KOPT-K1 (cell line): Measurements from ENCODE around the gene OPRM1.
A peak's percentile ranks its signal among the peaks of the same experiment; 100 is the strongest.

ENCODE experiments used
- H3K27ac ChIP-seq: fragments of 200-600 bp; sonication (generic); 2 replicates; pipeline ENCODE4 v1.5.1; 2016; ENCODE audit warnings: antibody characterized with exemption, mild to moderate bottlenecking, low read depth, low read length; ENCODE audit not compliant: poor library complexity, severe bottlenecking
- H3K36me3 ChIP-seq: fragments of 200-600 bp; sonication (generic); 2 replicates; pipeline ENCODE4 v1.5.1; 2017; ENCODE audit warnings: antibody characterized with exemption, mild to moderate bottlenecking, low read length, moderate library complexity; ENCODE audit not compliant: insufficient read depth
- H3K9me3 ChIP-seq: fragments of 200-600 bp; sonication (generic); 2 replicates; pipeline ENCODE4 v1.5.1; 2017; ENCODE audit warnings: antibody characterized with exemption, low read length, mild to moderate bottlenecking; ENCODE audit not compliant: insufficient read depth, poor library complexity, severe bottlenecking

The OPRM1 gene

DNA sequence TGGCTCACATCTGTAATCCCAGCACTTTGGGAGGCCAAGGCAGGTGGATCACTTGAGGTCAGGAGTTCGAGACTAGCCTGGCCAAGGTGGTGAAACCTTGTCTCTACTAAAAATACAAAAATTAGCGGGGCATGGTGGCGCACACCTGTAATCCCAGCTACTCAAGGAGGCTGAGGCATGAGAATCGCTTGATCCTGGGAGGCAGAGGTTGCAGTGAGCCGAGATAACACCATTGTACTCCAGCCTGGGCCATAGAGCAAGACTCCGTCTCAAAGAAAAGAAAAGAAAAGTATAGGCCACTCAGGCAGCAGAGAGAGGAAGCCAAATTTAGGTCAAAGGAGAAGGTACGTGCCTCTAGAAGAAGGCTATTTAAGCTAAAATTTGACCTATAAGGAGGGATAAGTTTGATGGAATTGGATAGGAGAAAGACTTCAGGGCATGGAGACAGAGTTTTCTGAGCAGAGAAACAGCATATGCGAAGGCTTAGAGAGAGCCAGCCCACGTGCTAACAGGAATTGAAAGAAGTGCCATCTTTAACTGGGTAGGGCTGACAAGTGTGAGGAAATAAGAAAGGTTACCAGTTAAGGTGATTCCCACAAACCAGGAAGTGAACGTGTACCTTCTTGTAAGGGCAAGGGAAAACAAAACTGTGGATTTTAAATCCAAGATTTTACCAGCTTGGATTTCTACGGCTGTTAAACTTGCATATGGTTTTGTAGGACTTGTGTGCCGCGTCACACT lies 203.7 kb downstream of the OPRM1 start:
- H3K27ac ChIP-seq: no peak overlapping the region
- H3K36me3 ChIP-seq: peaks cover 18% of the 10 kb centered on the region; the same call in 1 of the 2 replicates
- no peaks in the 10 kb centered on the region for H3K9me3 ChIP-seq

DNA sequence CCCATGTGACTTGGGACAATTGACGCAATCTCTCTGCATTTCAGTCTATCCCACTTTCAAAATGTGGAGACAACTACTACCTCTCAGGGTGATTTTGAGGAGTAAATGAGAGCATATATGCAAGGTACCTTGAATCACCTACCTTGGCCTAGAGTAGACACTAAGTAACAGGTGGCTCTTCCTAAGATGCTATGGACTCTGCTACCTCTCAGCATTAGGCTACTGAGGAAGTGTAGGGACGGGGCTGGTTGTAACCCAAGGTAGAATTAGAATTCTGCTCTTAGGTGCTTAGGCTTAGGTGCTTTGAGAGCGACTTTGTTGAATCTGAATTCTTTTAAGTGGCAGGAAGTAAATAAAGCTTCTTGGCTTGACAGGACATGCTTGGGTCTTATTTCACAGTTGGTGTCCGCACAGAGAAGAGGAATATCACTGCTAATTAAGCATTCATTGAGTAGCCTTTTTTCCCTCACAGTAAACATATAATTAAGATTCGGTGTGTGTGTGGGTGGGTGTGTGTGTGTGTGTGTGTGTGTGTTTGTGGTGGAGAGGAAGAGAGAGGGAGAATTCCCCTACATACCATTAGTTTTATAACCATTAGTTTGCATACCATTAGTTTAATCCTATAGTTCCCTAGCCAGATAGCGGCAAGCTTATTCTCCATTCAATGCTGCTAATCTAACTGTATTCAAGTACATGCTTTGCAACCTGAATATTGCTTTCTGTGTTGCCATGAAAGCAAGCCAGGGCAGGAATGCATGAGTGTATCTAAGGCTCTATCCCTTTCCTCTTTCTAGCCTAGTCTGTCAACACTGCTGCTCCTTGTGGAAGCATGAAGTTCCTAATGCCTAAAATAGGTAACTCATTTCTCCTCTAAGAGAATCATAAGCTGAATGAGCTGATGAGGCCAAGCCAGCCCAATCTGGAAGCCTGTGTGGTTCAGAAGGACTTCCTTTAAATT lies 205.0 kb downstream of the OPRM1 start:
- no peaks in the 10 kb centered on the region for H3K9me3 ChIP-seq
- peaks cover 18% of the 10 kb centered on the region; the same call in 1 of the 2 replicates for H3K36me3 ChIP-seq
- peak overlapping the region; percentile 22 for H3K27ac ChIP-seq

DNA sequence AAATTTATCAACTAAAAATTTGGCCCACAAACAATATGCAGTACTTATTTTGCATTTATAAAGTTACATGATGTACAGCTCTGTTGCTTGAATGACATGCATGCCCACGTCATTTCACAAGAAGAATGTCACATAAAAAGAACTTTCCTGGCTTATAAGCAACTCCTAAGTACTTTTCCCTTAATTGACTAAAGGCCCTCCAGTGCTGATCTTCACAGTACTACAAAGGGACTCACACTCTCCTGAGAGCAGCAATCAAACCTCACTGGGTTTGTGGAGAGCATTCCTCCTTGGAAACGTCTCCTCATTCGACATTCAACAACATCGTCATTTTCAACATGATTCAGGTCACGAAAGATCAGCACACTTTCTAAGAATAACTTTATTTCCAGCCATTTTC lies 206.5 kb downstream of the OPRM1 start:
- peaks cover 18% of the 10 kb centered on the region; the same call in 1 of the 2 replicates for H3K36me3 ChIP-seq
- H3K27ac ChIP-seq: peak overlapping the region; percentile 97
- H3K9me3 ChIP-seq: no peaks in the 10 kb centered on the region

DNA sequence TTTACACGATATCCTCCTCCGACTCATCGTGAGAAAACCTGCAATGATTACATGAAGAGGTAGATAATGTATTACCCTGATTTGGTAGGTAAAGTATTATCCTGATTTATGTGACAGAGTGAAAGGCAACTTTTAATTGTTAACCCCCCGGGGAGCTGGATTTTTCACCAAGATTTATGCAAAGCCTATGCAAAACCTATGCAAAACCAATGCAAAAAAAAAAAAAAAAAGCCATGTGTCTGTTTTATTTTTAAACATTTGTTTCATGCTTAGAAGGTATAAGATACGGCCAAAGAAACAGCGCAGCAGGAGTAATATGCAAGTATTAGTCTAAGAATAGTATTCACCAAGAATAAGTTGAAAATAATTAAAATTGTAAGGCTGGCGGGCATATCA lies 207.7 kb downstream of the OPRM1 start:
- H3K27ac ChIP-seq: peak overlapping the region; percentile 97
- H3K9me3 ChIP-seq: no peaks in the 10 kb centered on the region
- peaks cover 14% of the 10 kb centered on the region; the same call in 1 of the 2 replicates for H3K36me3 ChIP-seq

DNA sequence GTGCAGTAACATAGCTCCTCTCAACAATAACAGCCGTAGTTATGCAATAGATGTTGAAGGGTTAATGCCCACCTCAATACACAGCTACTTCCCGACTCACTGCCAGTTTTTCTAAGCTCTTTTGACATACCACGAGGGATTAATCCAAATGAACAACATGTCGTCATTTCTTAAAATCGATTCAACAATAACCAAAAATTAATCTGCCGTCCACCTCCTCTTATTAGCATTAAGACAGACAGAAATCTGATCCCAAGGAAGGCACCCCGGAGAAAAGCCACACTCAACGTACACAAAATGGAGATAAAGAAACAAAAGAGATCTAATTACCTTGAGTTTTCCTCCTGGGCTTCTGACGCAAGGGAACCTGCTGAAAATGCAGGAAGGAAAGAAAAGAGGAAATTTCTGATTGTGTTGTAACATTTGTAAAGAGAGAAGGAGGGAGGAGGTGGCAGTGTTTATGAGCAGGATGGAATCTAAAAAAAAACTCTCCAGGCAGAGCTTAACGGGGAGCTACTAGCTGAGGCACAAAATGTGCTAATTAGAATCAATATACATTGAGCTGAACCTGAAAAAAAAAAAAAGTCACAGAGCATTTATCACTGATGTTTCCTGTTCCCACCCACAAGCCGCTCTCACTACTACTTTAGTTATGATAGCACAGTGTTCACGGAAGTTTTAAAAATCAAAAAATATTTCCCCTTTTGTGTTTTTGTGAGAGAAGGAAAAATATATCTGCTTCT lies 208.2 kb downstream of the OPRM1 start:
- Histone ChIP-seq H3K36me3 (peaks cover 11% of the 10 kb centered on the region; the same call in 1 of the 2 replicates), H3K27ac (peak overlapping the region; percentile 97), H3K9me3 (no peaks in the 10 kb centered on the region)

DNA sequence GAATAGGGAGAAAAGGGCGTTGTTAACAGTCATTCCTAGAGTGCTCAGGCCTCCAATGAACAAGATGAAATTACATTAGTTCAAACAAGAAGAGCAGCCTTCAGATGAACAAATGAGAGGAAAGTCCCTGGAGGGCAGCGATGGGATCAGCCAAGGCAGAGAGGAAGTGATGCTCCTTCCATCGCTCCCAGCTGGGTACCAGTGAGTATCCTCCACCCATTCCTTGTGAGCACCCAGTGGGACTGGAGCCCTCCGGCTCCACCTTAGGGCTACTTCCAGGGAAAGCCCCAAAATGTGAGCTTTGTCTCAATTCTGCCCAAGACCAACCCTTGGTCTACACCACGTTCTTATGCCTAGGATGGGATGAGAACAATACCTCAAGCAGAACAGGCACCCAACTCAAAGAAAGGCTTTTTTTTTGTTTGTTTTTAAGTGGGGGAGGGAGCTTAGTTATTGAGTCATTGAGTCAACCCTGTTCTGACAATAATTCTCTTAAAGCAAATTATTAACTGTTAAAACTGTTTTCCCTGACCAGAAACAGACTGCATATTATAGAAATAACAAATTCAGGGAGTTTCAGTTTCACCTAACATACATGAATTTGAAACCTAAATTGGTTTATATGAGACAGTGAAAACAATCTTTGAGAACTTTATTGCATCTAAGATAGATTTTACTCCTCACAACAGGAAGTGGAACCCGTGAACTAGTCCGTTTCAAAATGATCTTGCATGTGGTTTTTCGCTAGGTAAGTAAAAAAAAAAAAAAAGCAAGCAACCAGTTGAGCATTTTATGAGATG lies 210.7 kb downstream of the OPRM1 start:
- Histone ChIP-seq H3K9me3 (peaks cover 6% of the 10 kb centered on the region), H3K36me3 (no peaks in the 10 kb centered on the region), H3K27ac (peak overlapping the region; percentile 97)

DNA sequence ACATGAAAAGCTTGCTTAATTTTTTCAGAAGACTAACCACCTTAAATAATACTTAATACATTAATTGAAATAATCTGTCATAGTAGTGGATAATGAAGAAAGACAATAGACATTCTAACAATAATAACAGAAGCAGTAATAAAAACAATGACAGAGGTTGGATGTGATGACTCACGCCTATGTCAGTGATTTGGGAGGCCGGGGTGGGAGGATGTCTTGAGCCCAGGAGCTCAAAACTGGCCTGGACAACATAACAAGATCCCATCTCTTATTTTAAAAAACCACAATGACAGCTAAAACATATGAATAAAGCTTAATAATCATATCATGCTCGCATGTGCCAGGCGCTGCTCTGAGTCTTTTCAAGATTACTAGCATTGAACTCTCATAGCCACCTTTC lies 212.1 kb downstream of the OPRM1 start:
- peak overlapping the region; percentile 97 for H3K27ac ChIP-seq
- H3K36me3 ChIP-seq: no peaks in the 10 kb centered on the region
- peaks cover 18% of the 10 kb centered on the region for H3K9me3 ChIP-seq

DNA sequence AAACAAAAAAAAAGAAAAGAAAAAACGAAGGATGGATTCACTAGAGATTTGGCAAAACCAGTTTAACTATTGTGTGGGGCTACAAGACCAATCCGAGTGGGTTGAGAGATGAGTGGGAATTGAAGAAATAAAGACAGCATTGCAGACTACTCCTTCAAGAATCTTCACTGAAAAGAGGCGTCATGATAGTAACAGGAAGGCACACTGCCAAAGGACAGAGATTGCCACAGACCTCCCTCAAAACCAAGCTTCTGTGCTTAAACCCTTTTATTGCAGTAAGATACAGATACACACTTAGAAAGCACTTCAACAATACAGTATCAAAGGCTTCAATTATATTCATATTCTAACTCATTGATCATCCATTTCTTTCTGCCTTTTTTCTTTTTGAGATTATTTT lies 213.6 kb downstream of the OPRM1 start:
- H3K9me3 ChIP-seq: peaks cover 30% of the 10 kb centered on the region
- H3K36me3 ChIP-seq: no peaks in the 10 kb centered on the region
- H3K27ac ChIP-seq: peak overlapping the region; percentile 97

DNA sequence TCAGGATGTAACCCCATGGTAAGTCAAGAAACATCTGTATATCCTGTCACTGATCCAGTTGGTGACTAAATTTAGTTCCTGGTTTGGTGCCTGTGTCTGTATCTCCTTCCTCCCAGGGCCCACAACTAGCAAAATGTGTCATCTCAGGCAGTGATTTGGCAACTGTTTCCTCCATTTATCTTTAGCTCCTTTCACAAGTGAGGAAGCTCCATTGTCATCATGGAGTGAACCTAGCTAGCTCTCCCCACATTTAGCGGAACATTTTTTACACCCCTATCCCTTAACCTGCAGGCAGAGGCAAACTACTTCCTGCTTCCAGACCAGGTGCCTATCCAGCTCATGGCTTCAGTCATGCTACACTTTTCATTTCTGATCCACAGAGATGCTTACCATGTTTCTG lies 218.0 kb downstream of the OPRM1 start:
- peaks cover 30% of the 10 kb centered on the region for H3K9me3 ChIP-seq
- no peaks in the 10 kb centered on the region for H3K36me3 ChIP-seq
- no peak overlapping the region for H3K27ac ChIP-seq

DNA sequence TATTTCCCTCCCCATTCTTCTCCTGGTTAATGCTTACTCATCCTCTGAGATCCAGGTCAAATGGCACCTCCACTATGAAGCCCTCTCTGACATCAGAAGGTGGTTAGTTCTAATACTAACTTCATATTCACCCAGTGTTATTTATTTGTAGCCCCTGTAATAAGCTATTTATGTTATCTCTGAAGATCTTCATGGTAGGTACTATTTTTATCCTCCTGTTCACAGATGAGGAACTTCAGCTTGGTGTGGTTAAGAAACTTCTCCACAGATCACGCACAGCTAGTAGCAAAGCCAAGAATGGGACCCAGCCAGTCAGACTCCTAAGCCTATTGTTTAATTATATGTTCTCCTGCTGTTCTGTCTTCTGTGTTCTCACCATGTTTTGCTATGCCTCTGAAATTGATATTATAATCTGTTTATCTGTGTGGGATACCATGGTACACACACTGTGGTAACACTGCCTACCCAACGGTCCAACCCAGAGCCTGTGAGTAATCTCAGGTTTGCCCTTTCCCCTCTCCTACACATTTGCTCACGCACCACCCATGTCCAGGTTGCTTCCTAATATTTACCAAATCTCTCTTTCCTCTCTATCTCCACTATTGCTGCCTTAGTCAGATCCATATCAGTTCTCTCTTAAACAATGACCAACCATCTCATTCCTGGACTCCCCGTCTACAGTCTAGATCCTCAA lies 219.2 kb downstream of the OPRM1 start:
- peaks cover 30% of the 10 kb centered on the region for H3K9me3 ChIP-seq
- no peaks in the 10 kb centered on the region for H3K36me3 ChIP-seq
- H3K27ac ChIP-seq: no peak overlapping the region

DNA sequence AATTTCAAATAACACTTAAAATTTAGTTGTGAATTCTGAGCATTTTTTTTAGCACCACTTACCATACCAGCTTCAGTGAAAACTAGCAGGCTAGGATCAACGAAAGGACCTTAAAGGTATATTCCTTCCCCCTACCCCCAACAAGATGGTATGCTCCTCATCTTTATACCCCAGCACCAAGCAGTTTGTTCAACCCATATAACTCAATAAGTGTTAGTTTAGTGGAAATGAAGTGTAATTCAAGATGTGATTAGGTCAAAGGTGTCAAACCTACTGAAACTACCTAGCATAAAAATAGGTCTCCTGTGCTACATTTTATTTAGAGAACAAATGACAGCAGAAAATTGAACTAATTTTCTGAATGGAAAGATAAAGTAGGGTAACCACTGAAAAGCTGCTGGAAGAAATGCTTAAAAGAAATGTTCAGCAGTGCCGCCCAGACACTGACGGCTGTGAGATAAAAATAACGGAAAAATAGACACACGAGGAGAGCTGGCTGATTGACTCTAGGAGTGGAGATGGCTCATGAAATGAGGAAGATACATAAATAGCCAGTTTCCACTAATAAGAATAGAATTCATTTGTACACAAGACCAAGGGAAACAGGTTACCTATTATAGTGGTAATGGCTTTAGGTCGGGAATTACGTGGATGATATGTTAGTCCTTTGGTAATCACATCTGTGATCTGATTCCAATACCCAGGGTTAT lies 222.8 kb downstream of the OPRM1 start:
- H3K9me3 ChIP-seq: peaks cover 5% of the 10 kb centered on the region
- H3K36me3 ChIP-seq: no peaks in the 10 kb centered on the region
- H3K27ac ChIP-seq: no peak overlapping the region

DNA sequence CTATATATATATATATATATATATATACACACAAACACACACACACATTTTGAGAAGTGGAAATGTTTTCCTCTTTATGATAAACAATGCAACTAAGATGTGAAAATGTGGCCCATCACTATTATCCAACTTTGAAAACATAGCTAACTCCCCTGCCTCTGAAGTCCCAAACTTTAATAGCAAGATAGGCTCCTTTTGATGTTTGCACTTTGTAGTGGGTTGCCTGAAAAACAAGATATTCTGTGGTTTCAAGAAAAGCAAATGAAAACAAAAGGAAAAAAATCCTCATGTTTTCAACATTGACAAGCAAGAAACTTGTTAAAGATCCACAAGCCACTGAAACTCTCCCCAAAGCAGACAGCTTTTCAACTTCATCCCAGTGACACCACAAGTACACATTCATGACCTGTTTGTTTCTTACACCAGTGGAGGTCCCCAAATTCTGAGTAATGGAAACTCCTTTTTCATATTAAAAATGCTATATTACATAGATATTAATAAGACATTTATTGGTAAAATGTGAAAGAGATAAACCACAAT lies 227.6 kb downstream of the OPRM1 start:
- Histone ChIP-seq H3K9me3 (peaks cover 5% of the 10 kb centered on the region), H3K36me3 (no peaks in the 10 kb centered on the region), H3K27ac (no peak overlapping the region)

DNA sequence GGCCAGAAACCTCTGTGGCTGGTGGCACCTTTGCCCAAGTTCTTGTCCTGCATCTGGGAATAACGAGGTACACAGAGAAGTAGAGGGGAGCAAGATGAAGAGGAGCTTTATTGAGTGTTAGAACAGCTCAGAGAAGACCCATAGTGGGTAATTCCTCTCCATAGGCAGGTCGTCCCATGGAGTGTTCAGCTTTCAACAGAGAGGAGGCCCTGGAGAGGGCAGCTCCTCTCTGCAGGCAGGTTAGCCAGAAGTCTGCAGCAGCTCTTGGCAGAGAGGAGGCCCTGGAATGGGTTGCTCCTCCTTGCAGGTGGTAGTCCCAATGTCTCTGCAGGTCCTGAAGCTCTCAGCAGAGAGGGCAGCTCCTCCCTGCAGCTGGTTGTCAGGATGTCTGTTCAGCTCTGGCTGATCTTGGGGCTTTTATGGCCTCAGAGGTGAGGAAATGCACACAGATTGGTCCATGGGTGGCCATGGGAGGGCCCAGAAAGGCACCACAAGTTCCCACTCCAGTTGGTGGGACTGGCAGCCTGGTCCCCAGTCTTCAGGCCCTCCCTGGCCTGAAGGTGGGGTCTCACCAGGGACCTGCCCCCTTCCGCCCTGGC lies 228.6 kb downstream of the OPRM1 start:
- H3K9me3 ChIP-seq: peaks cover 5% of the 10 kb centered on the region
- no peak overlapping the region for H3K27ac ChIP-seq
- H3K36me3 ChIP-seq: no peaks in the 10 kb centered on the region
